CD14-positive monocyte (primary cell): ENCODE data around the gene TYMP. TPM values are rescaled to one million over a fixed set of nuclear protein-coding genes. Genes with fewer than 3 reads are reported as not detected.

Experiments used
- DNase-seq, 3 donors: peaks; one replicate each; pipeline ENCODE4 v3.0.0-alpha.2; 2011 to 2022
- H2AFZ ChIP-seq: 2 replicates; pipeline ENCODE4 v1.6.0; 2012; ENCODE audit warnings: mild to moderate bottlenecking, low read depth, low read length, inconsistent platforms; ENCODE audit not compliant: insufficient read depth, poor library complexity, severe bottlenecking
- H3K27ac ChIP-seq, 2 donors: 1 replicate in 1 of 2; 2 replicates in 1 of 2; pipeline ENCODE4 v1.5.1; 2012 to 2013; ENCODE audit warnings: low read length in 2 of 2, control low read depth in 1 of 2, inconsistent platforms in 1 of 2, low read depth in 1 of 2, mild to moderate bottlenecking in 1 of 2
- H3K27me3 ChIP-seq, 2 donors: one replicate each; pipeline versions ENCODE4 v1.6.0 to v1.6.1; 2011 to 2013; ENCODE audit warnings: low read length in 2 of 2; ENCODE audit not compliant: control insufficient read depth in 2 of 2, insufficient read depth in 2 of 2
- H3K36me3 ChIP-seq, 2 donors: replicated peaks in 1 of 2; 1 replicate in 1 of 2; 2 replicates in 1 of 2; pipeline versions ENCODE4 v1.5.1 to v1.6.1; 2012 to 2013; ENCODE audit warnings: low read length in 2 of 2, control low read depth in 1 of 2, inconsistent platforms in 1 of 2, mild to moderate bottlenecking in 1 of 2; ENCODE audit not compliant: insufficient read depth in 2 of 2, control insufficient read depth in 1 of 2
- H3K4me1 ChIP-seq, 2 donors: 1 replicate in 1 of 2; 2 replicates in 1 of 2; pipeline versions ENCODE4 v1.5.1 to v1.6.1; 2012 to 2013; ENCODE audit warnings: low read length in 2 of 2, control low read depth in 1 of 2, inconsistent platforms in 1 of 2, mild to moderate bottlenecking in 1 of 2, moderate library complexity in 1 of 2; ENCODE audit not compliant: insufficient read depth in 2 of 2, control insufficient read depth in 1 of 2
- H3K4me2 ChIP-seq: replicated peaks from 2 replicates; pipeline ENCODE3; 2012; ENCODE audit warnings: low read length, moderate library complexity, mild to moderate bottlenecking; ENCODE audit not compliant: poor library complexity, severe bottlenecking; ENCODE audit errors: extremely low read depth
- H3K4me3 ChIP-seq, 3 experiments: fragments of 200-600 bp in 1 of 3; sonication (generic) in 1 of 3; replicated peaks in 1 of 3; 1 replicate in 2 of 3; 2 replicates in 1 of 3; pipeline ENCODE4 v1.5.1; 2011 to 2013; ENCODE audit warnings: low read length in 3 of 3, mild to moderate bottlenecking in 3 of 3, control low read depth in 2 of 3, low read depth in 2 of 3, inconsistent platforms in 1 of 3, moderate library complexity in 1 of 3
- H3K79me2 ChIP-seq: 2 replicates; pipeline ENCODE4 v1.6.0; 2012; ENCODE audit warnings: mild to moderate bottlenecking, control low read depth, inconsistent platforms, low read length, moderate library complexity; ENCODE audit not compliant: insufficient read depth
- H3K9ac ChIP-seq: 2 replicates; pipeline ENCODE4 v1.6.0; 2017; ENCODE audit warnings: low read length, mild to moderate bottlenecking; ENCODE audit not compliant: insufficient read depth, poor library complexity, severe bottlenecking
- H3K9me3 ChIP-seq, 2 donors: replicated peaks in 1 of 2; 1 replicate in 1 of 2; 2 replicates in 1 of 2; pipeline versions ENCODE4 v1.5.1 to v1.6.1; 2012 to 2013; ENCODE audit warnings: low read length in 2 of 2, control low read depth in 1 of 2; ENCODE audit not compliant: control insufficient read depth in 1 of 2, insufficient read depth in 1 of 2
- H4K20me1 ChIP-seq: 2 replicates; pipeline ENCODE4 v1.6.0; 2012; ENCODE audit warnings: mild to moderate bottlenecking, low read length, control low read depth, moderate library complexity; ENCODE audit not compliant: insufficient read depth
- H3K27ac Mint-ChIP-seq, 7 donors: one replicate each; pipeline ENCODE4 v1.8.0; 2020; ENCODE audit warnings: mild to moderate bottlenecking in 7 of 7, mixed read lengths in 7 of 7, moderate library complexity in 6 of 7, inconsistent platforms in 2 of 7
- H3K27me3 Mint-ChIP-seq, 3 donors: one replicate each; pipeline ENCODE4 v1.8.0; 2021 to 2022; ENCODE audit warnings: low read depth in 3 of 3, mild to moderate bottlenecking in 3 of 3, mixed read lengths in 3 of 3, moderate library complexity in 3 of 3, inconsistent platforms in 1 of 3
- H3K36me3 Mint-ChIP-seq, 2 donors: one replicate each; pipeline ENCODE4 v1.8.0; 2020; ENCODE audit warnings: mixed read lengths in 2 of 2, inconsistent platforms in 1 of 2, mild to moderate bottlenecking in 1 of 2
- H3K4me1 Mint-ChIP-seq: one replicate; pipeline ENCODE4 v1.8.0; 2020; ENCODE audit warnings: mild to moderate bottlenecking, mixed read lengths
- H3K4me3 Mint-ChIP-seq, 2 donors: one replicate each; pipeline ENCODE4 v1.8.0; 2020; ENCODE audit warnings: mild to moderate bottlenecking in 2 of 2, mixed read lengths in 2 of 2, moderate library complexity in 1 of 2
- H3K9me3 Mint-ChIP-seq, 7 donors: one replicate each; pipeline ENCODE4 v1.8.0; 2020 to 2022; ENCODE audit warnings: mixed read lengths in 7 of 7, mild to moderate bottlenecking in 6 of 7, moderate library complexity in 6 of 7, inconsistent platforms in 2 of 7
- WGBS: methylation state at CpG from one replicate; pipeline ENCODE4 v1.1.5; 2013; ENCODE audit warnings: missing lambda C conversion rate; ENCODE audit not compliant: insufficient coverage; 5-methylcytosine and 5-hydroxymethylcytosine counted together
- intact Hi-C, 2 donors: fragments of 100-400 bp; cut with micrococcal nuclease; formaldehyde crosslinking; loops; one replicate each; pipeline versions ENCODE4 v1.15.0 to v1.15.1; 2023
- polyA plus RNA-seq, 3 donors: library from polyadenylated mRNA; depleted of rRNA in 1 of 3; unstranded in 2 of 3; stranded (reverse) in 1 of 3; fragments of 300-500 nt in 2 of 3; fragments of >200 nt in 1 of 3; fragmentation: Illumina TruSeq in 2 of 3; gene quantifications; 1 replicate in 2 of 3; 2 replicates in 1 of 3; pipeline ENCODE4 v1.2.3, GENCODE V29; 2012 to 2021
- TF ChIP-seq, protein P1 (sequence below): fragments of 200-600 bp; IDR thresholded peaks from one replicate; pipeline ENCODE4 v1.8.0; 2022; ENCODE audit warnings: antibody characterized with exemption, mild to moderate bottlenecking

Gene TYMP
- polyA plus RNA-seq, 3 donors: 787 to 994 (median 955) TPM

DNA sequence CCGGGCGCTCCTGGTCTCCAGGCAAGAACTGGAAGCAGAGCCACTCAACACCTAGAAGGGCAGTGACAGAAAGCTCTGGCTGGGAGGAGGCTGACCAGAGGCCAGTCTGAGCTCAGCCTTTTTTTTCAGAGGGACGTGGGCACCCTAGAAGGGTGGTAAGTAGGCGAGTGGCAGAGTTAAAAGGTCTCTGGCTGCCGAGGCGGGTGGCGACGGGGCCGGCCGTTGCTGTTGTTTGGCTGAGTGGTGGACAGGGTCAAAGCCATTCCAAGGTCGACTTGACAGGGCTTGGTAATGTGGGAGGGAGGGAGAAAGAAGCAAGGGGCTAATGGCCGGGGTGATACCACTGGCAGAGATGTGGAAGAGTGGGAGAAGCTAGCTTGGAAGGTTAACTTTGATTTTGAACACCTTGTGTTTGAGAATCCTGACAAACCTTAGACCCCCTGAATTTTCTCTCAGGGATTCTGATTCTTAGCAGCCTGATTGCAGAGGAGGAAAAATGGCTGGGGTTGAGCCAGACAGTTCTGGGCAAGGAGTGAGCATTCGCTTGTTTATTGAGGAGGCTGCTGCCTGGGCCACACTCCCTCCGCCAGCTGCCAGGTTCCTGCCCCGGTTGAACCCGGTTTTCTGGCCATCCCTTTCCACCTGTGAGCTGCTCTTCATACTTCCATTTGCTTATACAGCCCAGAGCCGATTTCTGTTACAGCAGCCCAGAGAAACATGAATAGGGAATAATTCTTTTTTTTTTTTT lies 33.8 kb upstream of the TYMP start:
- H3K4me2 ChIP-seq: peak overlapping the region; percentile 98
- TF ChIP-seq, protein P1, sequence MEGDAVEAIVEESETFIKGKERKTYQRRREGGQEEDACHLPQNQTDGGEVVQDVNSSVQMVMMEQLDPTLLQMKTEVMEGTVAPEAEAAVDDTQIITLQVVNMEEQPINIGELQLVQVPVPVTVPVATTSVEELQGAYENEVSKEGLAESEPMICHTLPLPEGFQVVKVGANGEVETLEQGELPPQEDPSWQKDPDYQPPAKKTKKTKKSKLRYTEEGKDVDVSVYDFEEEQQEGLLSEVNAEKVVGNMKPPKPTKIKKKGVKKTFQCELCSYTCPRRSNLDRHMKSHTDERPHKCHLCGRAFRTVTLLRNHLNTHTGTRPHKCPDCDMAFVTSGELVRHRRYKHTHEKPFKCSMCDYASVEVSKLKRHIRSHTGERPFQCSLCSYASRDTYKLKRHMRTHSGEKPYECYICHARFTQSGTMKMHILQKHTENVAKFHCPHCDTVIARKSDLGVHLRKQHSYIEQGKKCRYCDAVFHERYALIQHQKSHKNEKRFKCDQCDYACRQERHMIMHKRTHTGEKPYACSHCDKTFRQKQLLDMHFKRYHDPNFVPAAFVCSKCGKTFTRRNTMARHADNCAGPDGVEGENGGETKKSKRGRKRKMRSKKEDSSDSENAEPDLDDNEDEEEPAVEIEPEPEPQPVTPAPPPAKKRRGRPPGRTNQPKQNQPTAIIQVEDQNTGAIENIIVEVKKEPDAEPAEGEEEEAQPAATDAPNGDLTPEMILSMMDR: no peak
- peaks cover under 1 to 10% of the 10 kb centered on the region in 2 donors for H3K36me3 Mint-ChIP-seq
- H3K4me1 ChIP-seq: peaks cover 8 to 13% of the 10 kb centered on the region in 2 donors
- peaks cover 17% of the 10 kb centered on the region for H3K4me1 Mint-ChIP-seq
- H3K36me3 ChIP-seq: peaks cover 2 to 8% of the 10 kb centered on the region in 2 donors
- peak overlapping the region; percentile 82 for H2AFZ ChIP-seq
- peak overlapping the region; percentile 3 to 95 (median 72) for H3K27ac Mint-ChIP-seq
- no peaks in the 10 kb centered on the region for H3K9me3 ChIP-seq
- intact Hi-C loops: loop anchor here (2.0 to 5.0 kb wide), 6 partner anchors 19 to 59 kb away; partner anchors contain the start of genes CHKB (in 1 of the 2), KLHDC7B (in 1 of the 2), LMF2 (in 1 of the 2) and NCAPH2 (in 1 of the 2)
- H3K79me2 ChIP-seq: peaks cover 6% of the 10 kb centered on the region
- no peak for DNase-seq
- WGBS: 27% methylated on average over 9 of the region's 17 CpGs
- H4K20me1 ChIP-seq: no peaks in the 10 kb centered on the region
- peaks cover 15 to 22% (median 18%) of the 10 kb centered on the region in 3 donors for H3K27me3 Mint-ChIP-seq
- peak overlapping the region; percentile 88 to 96 for H3K4me3 Mint-ChIP-seq
- peak overlapping the region; percentile 32 for H3K9ac ChIP-seq
- peaks cover 0 to 8% of the 10 kb centered on the region in 2 donors for H3K27me3 ChIP-seq
- peak overlapping the region; percentile 53 to 94 (median 66) for H3K4me3 ChIP-seq
- peaks cover 0 to 2% (median 0%) of the 10 kb centered on the region in 7 donors for H3K9me3 Mint-ChIP-seq
- peak overlapping the region in 1 of 2 donors; percentile 45 for H3K27ac ChIP-seq

DNA sequence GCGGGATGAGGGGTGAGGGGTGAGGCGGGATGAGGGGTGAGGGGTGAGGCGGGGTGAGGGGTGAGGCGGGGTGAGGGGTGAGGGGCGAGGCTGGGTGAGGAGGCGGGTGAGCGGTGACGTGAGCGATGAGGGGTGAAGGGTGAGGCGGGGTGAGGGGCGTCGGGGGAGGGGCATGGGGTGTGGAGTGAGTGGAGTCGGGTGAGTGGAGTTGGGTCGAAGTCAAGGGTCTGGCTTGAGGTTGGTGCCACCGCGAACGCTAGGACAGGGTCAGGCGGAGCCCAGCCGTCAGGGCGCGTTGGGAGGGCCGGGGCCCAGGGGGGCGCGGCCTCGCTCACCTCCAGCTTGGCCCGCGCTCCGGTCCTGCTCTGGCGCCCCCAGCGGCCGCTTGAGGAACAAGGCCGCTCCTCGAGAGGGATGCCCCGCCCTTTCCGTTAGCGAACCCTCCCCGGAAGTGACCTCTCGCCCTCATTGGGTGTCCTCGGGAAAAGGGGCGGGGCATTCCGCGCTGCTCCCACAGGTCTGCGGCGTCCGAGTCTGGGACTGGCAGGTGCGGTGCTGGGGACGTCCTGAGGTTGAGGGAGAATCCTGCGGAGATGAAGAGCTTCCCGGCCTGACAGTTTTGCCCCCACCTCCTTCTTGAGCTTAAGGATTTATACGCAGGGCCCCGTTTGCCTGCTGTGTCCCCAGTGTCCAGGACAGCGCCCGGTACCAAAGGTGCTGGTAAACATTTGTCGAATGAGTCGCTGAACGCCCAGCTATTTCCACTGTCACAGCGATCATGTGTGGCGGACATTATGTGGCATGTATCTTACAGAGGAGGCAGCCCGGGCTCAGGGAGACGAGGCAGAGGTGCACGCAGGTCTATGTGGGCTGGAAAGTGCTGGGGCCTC lies 33.0 kb upstream of the TYMP start, which contains the start of gene SYCE3:
Gene SYCE3, minus strand, starts transcription at position 397 of the 890 bp plus-strand sequence. CDS start 6,514 bp downstream, outside the sequence.
- H3K9me3 Mint-ChIP-seq: peaks cover 0 to 2% (median 0%) of the 10 kb centered on the region in 7 donors
- Histone ChIP-seq H3K9me3 (no peaks in the 10 kb centered on the region), H3K4me1 (peaks cover 8 to 13% of the 10 kb centered on the region in 2 donors), H3K4me2 (peak within 1 kb of the TSS; percentile 98), H3K79me2 (peaks cover 6% of the 10 kb centered on the region), H3K36me3 (peaks cover 0 to 4% of the 10 kb centered on the region in 2 donors), H4K20me1 (no peaks in the 10 kb centered on the region), H2AFZ (peak within 1 kb of the TSS; percentile 82), H3K4me3 (peak within 1 kb of the TSS; percentile 53 to 94 (median 66)), H3K27ac (peak within 1 kb of the TSS in 1 of 2 donors; percentile 45), H3K27me3 (peaks cover 0 to 8% of the 10 kb centered on the region in 2 donors), H3K9ac (peak within 1 kb of the TSS; percentile 32)
- peaks cover 0 to 2% of the 10 kb centered on the region in 2 donors for H3K36me3 Mint-ChIP-seq
- peak; percentile 94 to 96 (median 95) for DNase-seq
- peak within 1 kb of the TSS; percentile 88 to 96 for H3K4me3 Mint-ChIP-seq
- under 1% methylated on average over 47 of the region's 61 CpGs for WGBS
- H3K27ac Mint-ChIP-seq: peak within 1 kb of the TSS; percentile 57 to 95 (median 73)
- TF ChIP-seq, protein P1: peak; percentile 87
- H3K27me3 Mint-ChIP-seq: peaks cover 17 to 22% (median 17%) of the 10 kb centered on the region in 3 donors
- peaks cover 17% of the 10 kb centered on the region for H3K4me1 Mint-ChIP-seq
- intact Hi-C loops: loop anchor here (2.0 to 5.0 kb wide), 6 partner anchors 18 to 60 kb away; partner anchors contain the start of genes CHKB (in 1 of the 2), KLHDC7B (in 1 of the 2), LMF2 (in 1 of the 2) and NCAPH2 (in 1 of the 2)
